ENCODE results near the gene ELL.

The ELL gene

DNA sequence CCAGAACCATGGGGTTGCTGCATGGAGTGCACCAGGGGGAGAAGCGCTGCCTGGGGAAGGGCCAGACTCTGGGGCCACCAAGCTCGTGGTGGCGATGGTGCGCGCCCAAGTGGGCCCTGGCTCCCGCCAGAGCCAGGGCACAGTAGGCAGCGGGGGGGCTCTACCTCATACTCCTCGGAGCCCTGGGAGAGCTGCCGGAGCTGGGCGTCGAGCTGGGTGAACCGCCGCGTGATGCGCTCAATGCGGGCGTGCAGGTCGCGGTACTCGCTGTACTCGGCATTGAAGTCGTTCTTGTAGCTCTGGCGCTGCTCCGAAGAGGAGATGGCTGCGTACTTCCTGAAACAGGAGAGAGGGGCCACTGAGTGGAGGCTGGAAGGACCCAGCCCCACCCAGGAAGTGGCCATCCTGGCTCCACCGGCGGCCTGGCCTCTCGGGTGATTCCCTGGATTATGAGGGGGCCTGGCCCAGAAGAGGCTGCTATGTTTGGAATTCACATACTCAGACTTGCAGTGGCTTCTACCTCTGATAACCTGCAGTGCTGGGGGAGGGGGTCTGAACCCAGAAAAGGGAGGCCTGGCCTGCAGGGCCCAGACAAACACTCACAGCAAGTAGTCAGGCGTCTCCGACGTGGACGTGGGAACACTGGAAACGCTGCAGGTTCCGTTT, 75.6 kb downstream of the ELL start:
- H3K27me3 ChIP-seq (ENCODE audit: insufficient read depth, poor library complexity, severe bottlenecking), result no peaks in the 10 kb centered on the region
- DNase-seq (ENCODE audit: low read depth in 1 of 2, low spot score in 1 of 2), result no peak
- TF ChIP-seq CTCF (IDR thresholded peaks at IDR 0.05; ENCODE audit: insufficient read depth, low read length) (no peak), SPI1 (IDR thresholded peaks at IDR 0.05; ENCODE audit: borderline replicate concordance, low read depth) (no peak), POLR2AphosphoS5 (IDR thresholded peaks at IDR 0.05; ENCODE audit: low read depth) (no peak)
- no peak overlapping the region for H3K27ac ChIP-seq (replicated peaks)
- H3K4me3 ChIP-seq (replicated peaks; ENCODE audit: insufficient read depth, low read length), result no peak overlapping the region

GRCh38 chr19:18445262-18445948, 76.5 kb downstream of the ELL start:
- no peak overlapping the region for H3K27ac ChIP-seq (replicated peaks)

DNA sequence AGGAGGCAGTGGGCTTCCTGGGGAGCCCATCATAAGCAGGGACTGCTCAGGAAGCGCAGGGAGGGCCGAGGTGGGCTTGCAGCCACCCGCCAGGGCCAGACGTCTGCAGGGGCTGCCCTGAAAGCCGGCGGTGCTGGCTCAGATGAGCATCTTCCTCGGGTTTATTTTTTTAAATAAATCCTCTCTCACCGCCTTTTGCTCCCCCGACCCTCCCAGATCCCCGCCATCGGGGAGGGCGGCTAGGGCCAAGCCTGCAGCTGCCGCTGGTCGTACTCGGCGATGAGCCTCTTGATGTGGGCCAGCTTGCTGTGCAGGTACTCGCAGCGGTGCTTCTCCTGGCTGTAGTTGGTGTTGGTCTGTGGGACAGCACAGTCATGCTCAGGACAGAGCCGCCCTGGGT, 77.4 kb downstream of the ELL start:
- no peak for TF ChIP-seq GABPA (IDR thresholded peaks at IDR 0.05; ENCODE audit: low read depth)
- no peak for TF ChIP-seq POLR2AphosphoS5 (IDR thresholded peaks at IDR 0.05; ENCODE audit: low read depth)
- no peak for TF ChIP-seq CTCF (IDR thresholded peaks at IDR 0.05; ENCODE audit: insufficient read depth, low read length)
- TF ChIP-seq REST (IDR thresholded peaks at IDR 0.05; ENCODE audit: insufficient replicate concordance, low read depth), result no peak
- no peak for TF ChIP-seq SPI1 (IDR thresholded peaks at IDR 0.05; ENCODE audit: borderline replicate concordance, low read depth)
- H3K27me3 ChIP-seq (ENCODE audit: insufficient read depth, poor library complexity, severe bottlenecking), result no peaks in the 10 kb centered on the region
- H3K27ac ChIP-seq (replicated peaks), result no peak overlapping the region
- H3K4me3 ChIP-seq (replicated peaks; ENCODE audit: insufficient read depth, low read length), result no peak overlapping the region
- DNase-seq (ENCODE audit: low read depth in 1 of 2, low spot score in 1 of 2), result no peak

More at GRCh38 chr19:18445262-18445948, 76.5 kb downstream of the ELL start:
- TF ChIP-seq CTCF (IDR thresholded peaks at IDR 0.05; ENCODE audit: insufficient read depth, low read length) (no peak), GABPA (IDR thresholded peaks at IDR 0.05; ENCODE audit: low read depth) (no peak), REST (IDR thresholded peaks at IDR 0.05; ENCODE audit: insufficient replicate concordance, low read depth) (no peak), POLR2AphosphoS5 (IDR thresholded peaks at IDR 0.05; ENCODE audit: low read depth) (no peak), SPI1 (IDR thresholded peaks at IDR 0.05; ENCODE audit: borderline replicate concordance, low read depth) (no peak)
- Histone ChIP-seq H3K4me3 (replicated peaks; ENCODE audit: insufficient read depth, low read length) (no peak overlapping the region), H3K27me3 (ENCODE audit: insufficient read depth, poor library complexity, severe bottlenecking) (no peaks in the 10 kb centered on the region)
- no peak for DNase-seq (ENCODE audit: low read depth in 1 of 2, low spot score in 1 of 2)

Measured in HL-60 (cell line).